RKO (cell line): ENCODE measurements around the gene PAX4.

ENCODE experiments used
- DNase-seq: peaks from one replicate; pipeline ENCODE4 v3.0.0-alpha.2; 2016; ENCODE audit warnings: low spot score

The PAX4 gene, protein sequence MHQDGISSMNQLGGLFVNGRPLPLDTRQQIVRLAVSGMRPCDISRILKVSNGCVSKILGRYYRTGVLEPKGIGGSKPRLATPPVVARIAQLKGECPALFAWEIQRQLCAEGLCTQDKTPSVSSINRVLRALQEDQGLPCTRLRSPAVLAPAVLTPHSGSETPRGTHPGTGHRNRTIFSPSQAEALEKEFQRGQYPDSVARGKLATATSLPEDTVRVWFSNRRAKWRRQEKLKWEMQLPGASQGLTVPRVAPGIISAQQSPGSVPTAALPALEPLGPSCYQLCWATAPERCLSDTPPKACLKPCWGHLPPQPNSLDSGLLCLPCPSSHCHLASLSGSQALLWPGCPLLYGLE

DNA sequence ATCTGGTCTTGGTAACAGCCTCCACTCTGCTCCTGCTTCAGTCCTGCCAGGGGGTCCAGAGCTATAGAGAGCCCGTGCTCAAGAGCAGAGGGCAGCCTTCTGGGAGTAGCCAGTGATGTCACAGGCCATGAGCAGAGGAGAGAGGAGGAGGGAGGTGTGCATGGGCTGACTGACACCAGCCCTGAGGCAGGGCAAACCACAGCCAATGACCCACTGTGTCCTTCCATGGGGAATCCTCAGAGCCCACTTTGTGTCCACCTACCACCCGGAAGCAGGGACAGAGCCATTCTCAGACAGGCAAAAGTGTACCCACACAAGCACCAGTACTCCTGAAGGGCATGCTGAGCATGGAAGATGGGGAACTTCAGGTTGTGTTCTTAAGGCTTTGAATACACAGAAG is at the start of gene PAX4:
Gene PAX4 (minus strand): TSS at position 101 of the 400 bp plus-strand sequence. CDS start 2,214 bp downstream, outside the sequence.
- no peak for DNase-seq

DNA sequence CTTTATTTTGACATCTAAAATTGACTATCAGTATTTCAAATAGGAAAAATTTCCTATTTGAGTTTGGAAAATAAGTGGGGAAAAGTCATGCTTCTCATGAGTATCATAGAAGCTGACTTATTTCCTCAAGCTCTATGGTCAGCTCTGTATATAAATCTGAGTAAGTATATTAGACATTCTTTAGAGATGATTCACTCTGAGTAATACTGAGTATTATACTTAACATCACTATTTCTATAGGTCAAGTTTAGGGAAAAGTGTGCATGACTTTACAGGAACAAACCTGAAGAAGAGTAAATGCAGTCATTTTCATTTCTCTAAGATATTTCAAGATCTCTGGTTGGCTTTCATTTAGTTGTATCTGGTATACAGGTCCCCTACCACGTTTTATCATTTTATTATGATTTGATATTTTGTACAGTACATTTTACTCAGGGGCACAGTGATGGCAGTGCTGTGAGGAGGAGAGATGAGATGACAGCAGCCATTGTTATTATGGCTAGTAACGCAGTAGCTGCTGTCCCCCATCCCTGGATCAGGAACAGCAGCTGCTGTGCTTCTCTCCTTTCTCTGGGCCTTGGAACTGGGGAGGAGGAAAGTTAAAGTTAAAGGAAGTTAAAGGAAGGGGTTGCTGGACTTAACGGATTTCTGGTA is 49.2 kb upstream of the PAX4 start:
- peak; percentile 99 for DNase-seq

DNA sequence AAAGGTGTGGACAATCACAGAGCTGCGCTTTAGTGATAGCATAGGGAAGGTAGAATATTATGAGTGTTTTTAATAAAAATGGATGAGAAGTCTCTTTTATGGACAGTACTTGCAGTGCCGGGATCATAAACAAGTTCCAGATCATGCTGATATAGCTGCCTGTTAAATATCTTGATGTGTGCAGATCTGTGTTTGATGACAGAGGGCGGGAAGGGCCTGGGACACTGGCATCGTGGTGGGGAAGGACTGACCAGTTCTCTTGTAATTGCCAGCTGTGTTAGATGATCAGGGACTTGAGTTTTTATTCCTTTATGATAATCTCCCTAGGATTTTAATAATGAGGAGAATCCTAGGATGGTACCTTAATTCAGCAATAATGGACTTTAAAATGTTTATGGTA is 48.7 kb upstream of the PAX4 start:
- peak; percentile 38 for DNase-seq

DNA sequence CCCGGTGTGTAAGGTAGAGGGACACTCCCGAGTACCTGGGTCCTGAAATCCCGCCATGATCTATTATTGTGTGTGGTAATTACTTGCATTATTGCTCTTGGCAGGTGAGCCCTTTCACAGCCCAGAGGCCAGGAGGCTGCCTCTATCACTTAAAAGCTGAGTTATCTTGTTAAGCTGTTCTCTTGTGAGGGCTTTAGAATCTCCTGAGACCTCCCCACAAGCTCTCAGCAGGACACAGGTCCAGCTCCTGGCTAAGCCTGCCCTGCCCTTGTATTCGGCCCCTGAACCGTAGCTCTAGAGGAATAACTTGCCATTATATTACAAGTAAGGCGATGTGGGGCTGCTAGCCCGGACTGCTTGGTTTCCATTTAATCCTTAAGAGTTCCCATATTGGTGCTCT is 48.0 kb upstream of the PAX4 start:
- DNase-seq = no peak

DNA sequence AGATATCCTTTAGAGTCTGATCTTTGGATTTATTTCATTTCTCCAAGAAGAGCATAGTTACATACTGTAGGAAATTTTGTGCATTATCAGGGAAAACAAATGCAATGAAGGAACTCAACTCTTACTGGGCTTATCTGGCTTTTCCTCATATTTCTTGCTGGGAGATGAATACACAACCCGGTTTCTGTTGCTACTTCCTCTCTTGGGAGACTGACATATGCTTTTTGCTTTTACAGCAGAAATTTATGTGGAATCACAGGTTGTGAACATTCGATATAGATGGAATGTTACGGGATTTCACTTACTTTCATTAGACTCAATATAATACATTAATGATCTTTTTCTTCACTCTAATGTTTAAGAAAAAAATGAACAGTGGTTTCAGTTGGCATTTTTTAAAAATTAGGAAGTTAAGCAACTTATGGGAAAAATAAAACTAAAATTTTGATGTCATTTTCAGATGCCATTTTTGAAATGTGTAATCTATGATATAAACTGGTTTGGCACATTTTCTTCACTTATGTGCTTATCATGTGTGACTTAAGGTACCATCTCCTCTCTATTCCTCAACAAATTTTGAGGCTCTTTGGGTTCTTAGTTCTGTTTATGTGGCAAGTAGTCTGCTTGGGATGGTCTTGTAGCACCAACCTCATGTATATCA is 41.2 kb upstream of the PAX4 start:
- DNase-seq = no peak

DNA sequence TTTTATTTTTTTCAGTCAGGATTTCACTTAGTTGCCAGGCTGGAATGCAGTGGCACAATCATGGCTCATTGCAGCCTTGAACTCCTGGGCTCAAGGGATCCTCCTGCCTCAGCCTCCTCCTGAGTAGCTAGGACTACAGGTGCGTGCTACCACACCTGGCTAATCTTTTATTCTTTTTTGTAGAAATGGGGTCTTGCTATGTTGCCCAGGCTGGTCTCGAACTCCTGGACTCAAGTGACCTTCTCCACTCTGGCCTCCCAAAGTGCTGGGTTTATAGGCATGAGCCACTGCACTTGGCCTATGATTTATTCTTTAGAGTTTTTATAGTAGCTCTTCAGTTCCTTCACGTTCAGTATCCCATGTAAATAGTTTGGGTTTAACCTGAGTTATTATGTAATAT is 39.6 kb upstream of the PAX4 start:
- DNase-seq = no peak

DNA sequence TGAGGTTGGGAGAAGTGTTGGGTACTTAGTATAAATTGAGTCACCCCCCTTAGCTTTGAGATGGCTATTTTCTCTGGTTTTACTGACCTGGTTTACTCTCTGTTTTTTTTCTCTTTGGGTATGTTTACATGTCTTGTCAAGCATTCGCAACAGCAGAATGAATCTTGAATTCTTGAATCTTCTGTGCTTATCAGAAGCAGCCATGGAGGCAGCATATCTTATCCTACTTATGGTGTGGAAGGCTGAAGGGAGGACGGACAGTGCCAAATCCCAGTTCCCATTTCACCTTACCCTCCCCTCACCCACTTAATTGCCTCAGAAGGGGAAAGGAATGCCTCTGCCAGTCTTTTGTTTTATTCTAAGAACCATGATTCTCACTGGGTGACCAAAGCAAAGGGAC is 37.8 kb upstream of the PAX4 start:
- DNase-seq = no peak

DNA sequence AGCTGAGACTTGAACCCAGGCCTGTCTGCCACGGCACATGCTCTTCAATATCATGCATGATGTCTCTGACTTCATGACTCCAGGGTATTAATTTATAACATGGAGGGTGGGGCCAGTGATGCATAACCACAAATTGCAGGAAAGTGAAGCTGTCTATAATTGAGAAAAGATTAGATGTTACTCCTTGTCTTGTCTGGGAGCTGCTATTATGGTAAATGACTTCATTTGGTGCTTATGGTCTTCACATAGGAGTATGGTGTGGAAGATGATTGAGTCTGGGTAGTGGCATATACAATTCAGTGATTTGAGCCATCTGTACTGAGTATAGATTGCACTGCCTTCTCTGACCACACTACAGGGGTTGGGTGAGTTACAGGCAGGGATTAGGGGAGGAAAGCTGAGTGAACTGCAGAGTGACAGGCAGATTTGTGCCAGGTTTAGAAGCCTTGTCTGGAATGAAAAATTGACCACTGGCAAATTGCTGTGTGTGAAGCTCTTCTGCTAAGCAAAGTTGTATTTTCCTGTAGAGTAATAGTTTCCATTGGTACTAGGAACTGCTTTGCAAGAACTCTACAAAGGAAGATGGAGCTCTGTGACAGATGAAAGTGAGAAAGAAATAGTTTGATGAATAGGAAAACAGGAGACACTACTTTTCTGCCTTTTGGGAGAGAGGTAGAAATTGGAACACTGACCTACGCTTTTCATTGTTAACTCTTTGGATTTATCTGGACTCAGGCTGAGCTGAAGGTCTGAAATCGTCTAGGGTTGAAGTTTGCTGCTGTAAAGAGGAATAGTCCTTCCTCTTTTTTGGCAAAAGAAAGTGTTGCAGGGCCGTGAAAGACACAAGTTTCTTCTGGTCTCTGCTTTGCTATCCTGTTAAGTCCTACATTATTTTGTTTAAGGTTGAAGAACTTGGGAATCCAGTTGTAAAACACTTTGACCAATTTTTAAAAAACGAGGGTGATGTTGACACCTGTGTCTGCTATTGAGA is 36.8 kb upstream of the PAX4 start:
- DNase-seq = peak; percentile 82

DNA sequence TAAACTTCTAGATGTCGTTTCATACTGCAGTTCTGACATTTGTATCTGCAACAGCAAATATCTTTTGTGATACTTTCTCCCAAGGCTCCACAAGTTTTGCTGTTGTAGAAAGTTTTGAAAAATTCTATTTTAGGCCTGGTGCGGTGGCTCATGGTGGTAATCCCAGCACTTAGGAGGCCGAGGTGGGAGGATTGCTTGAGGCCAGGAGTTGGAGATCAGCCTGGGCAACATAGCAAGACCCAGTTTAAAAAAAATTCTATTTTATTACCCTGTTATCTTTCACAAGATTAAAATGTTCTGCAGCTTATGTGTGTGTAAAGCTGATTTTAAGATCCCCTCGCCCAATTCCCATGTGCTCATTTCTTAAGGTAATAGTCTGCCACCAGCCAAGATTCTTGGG is 35.5 kb upstream of the PAX4 start:
- DNase-seq = no peak

DNA sequence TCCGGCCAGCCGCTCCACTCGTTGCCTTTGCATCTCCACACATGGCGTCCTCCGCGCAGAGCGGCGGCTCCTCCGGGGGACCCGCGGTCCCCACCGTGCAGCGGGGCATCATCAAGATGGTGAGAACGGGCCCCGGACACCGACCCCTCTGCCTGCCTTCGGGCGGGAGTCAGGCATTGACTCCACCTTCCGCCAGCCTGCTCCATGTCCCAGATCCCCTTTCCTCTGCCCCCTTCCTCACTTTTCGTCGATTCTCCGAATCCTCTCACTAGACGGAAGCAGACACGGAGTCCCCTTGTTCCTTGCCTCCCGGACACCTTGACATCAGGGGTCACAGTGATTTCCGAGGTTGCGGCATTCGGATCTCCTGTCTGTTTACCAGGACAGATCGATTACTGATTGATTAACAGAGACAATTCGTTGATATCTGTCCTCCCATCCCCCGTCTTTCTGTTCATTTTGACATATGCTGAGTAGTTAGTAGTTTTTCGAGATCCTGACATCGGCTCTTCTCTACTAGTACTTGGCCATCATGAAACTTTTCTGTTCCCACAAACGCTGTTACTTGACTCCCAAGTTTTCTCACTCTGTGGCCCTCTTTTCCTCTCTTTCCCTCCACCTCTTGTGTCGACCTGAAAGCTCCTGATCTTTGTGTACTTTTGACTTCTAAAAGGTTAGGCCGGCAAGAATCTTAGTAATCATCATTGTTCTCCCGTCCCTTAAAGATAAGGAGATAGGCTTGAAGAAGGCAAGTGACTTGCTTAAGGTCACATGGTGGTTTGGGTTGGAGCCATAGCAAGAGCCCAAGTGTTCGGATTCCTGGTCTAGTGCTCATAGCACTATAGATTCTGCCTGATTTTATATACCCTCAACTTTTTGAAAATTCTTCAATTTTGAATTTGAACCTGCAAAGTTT is 34.6 kb upstream of the PAX4 start:
- peak; percentile 87 for DNase-seq

DNA sequence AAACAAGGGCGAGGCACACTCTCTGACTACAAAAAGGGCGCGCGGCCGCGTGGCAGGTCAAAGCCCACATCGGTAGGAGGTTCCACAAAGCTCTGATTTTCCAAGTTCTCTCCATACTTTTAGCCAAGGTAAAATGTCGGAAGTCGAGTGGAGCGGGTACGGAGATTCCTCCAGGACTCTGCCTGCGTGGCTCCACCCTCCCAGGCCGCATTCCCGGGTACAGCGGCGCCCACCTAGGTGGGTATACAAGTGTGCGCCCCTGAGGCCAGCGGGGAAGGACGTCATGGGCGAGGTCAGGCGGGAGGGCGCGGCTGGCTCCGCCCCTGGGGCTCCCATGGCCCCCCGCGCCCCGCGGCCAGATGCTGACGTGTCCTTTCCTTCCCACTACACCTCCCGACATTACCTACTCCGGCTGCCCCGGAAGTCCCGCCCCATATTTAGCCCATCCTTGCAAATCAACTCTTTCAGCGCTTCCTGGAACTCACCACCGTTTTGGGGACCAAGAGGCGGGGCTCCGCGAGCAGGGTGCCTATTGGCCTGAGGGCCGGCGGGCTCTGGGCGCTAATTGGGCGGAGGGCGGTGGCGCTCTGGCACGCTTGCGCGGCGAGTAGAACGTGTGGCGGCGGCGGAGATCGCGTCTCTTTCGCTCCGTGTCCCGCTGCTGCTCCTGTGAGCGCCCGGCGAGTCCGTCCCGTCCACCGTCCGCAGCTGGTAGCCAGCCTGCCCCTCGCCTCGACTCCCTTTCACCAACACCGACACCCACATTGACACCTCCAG is 33.8 kb upstream of the PAX4 start, which contains the start of gene SND1:
Gene SND1 (plus strand): TSS at position 639 of the 777 bp plus-strand sequence. CDS start 180 bp downstream, outside the sequence.
- peak; percentile 100 for DNase-seq

DNA sequence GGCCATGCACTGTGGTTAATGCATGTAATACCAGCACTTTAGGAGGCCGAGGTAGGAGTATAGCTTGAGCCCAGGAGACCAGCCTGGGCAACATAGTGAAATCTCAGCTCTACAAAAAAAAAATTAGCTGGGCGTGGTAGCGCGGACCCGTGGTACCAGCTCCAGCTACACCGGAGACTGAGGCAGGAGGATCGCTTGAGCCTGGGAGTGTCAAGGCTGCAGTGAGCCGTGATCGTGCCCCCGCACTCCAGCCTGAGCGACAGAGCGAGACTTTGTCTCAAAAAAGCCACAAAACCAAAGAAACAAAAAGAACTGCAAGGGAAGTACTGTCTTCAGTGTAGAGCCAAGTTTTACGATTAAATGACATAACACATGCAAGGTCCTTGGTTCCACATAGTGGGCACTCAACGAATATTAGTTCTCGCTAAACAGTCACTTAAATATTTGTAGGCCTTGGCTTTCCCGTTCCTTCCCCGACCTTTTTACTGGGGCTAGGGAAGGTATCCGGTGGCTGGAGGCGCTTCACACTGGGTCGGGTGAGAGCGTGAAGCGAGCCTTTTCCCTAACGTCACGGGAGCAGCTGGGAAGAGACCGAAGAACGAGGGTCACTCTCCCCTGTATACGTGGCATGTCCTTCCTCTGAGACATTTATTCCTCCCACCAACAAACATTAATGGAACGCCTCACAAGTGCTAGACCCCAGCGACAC is 33.1 kb upstream of the PAX4 start:
- DNase-seq = no peak

DNA sequence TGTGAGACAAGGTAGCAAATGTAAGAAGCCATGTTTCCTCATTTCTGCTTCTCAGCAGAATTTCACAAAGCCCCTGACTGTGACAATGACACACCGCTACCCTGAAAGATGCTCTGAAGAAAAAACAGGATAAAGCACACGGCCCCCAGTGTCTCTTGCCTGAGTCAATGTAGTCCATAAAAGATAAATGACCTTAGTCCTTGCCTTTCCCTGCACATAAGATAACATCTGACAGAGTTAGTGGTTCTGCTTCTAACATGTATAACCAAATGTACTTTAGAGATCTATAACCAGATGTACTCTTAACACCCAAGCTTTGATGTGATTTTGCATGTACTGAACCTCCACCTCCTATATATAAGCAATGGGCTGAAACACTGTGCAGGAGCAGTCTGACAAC is 31.0 kb upstream of the PAX4 start:
- DNase-seq = no peak

DNA sequence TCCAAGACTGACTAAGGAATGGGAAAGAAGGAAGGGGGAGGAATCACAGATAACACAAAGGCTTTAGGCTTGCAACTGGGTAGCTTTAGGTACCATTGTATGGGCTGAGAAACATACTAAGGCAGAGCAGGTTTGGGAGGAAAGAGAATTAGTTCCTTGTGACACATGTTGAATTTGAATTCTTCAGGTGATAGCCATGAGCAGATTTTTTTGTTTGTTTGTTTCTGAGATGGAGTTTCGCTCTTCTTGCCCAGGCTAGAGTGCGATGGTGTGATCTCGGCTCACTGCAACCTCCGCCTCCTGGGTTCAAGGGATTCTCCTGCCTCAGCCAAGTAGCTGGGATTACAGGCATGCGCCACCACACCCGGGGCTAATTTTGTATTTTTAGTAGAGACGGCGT is 29.7 kb upstream of the PAX4 start:
- no peak for DNase-seq

DNA sequence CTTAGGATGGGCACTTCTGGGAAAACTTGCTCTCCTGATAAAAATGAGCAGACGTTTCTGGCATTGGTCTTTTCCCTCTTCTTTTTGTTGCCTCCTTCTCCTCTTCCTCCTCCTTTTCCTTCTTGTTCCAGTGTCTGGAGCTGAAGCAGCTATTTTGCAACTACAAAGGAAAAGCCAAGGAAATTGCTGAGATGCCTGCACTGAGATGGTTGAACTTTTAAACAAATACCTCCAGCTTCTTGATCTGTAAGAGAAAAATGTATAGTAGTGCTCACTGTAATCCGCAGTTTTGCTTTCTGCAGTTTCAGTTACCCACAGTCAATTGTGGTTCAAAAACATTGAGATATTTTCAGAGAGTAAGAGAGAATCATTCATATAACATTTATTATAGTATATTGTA is 26.5 kb upstream of the PAX4 start:
- DNase-seq = no peak

DNA sequence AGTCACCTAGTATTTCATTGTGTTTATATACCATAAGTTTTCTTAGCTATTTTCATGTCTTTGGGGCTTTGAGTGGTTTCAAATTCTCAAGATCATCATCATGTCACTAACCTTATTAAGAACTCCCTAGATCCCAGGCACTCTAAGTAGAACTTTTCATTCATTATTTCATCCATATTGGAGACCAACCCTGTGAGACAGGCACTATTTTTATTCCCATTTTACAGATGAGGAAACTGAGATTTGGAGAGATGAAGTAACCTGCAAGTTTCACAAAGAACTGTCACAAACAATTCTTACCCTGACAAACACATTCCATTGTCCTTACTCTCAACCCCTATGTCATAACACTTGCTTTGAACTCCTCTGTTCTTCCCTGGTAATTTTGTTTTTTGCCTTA is 20.3 kb upstream of the PAX4 start:
- no peak for DNase-seq

DNA sequence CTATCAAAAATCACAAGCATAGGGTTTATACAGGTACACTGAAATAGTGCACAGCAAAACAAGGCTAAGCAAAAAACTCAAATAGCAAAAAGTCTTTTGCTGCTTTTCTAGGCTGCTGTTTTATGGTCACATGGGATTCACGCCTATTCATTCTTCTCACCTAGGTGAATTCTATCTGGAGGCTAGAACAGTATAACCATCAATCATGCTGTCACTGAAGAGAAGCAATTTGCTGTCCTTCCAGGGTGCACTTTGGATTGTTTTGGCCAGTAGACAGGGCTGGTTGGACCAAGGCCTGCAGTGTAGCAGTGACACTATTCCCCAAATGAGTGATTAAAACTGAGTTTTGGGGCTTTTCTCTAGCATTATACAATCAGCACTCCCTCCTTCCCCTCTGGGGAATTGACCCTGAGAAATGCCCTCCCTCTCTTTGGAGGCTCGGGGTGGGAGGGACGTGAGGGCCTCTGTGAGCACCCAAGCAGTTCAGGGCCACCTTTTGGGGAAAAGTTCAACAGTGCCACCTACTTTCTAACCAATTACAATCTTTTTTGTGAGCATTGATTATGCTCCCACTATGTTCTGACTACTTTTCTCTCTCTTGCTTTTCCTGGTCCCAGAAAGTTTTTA is 17.8 kb upstream of the PAX4 start:
- DNase-seq = no peak

DNA sequence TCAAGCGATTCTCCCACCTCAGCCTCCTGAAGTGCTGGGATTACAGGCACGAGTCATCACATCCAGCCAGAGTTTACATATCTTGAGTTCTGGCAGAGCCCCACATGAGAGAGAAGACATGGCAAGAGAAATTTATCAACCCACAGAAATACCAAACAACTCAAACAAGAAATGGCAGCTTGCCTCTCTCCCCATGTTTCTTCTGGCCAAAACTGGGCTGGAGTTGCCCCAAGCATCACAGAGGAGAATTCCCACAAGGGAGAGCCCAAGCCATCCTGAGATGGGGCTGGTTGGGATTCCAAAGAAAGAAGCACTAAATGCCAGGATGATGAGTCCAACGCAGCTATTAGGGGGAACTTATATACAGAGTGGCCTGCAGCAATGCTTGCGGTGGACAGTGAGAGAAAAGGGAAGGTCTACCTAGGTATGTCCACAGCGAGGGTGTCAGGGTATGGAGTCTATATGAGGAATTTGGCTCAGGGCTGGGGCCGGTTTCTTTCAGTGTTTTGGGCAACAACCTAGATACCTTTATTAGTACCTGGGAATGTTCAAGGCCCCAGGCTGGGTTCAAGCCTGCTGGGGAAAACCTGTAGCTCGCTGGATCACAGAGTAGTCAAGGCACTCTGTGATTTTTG is 14.5 kb upstream of the PAX4 start:
- no peak for DNase-seq
